ENCODE measurements around the gene TPRN. TPM values are rescaled to one million over a fixed set of nuclear protein-coding genes. Genes with fewer than 3 reads are reported as not detected.

The TPRN gene
- total and polyA plus RNA-seq, 2 experiments from 2014 or later = 6.4 to 29.2 TPM

GRCh38 chr9:137202966-137203365 lies 2.4 kb upstream of the TPRN start:
- Histone ChIP-seq H3K27ac (ENCODE audit: low read depth) (no peak overlapping the region), H3K27me3 (ENCODE audit: insufficient read depth) (no peaks in the 10 kb centered on the region), H3K9me2 (ENCODE audit: insufficient read depth) (no peaks in the 10 kb centered on the region), H3K36me3 (ENCODE audit: insufficient read depth) (no peaks in the 10 kb centered on the region), H2AFZ (no peak overlapping the region), H3K4me2 (no peak overlapping the region), H3K79me2 (replicated peaks; ENCODE audit: insufficient read depth) (peaks cover 60% of the 10 kb centered on the region), H3K4me1 (ENCODE audit: insufficient read depth) (peaks cover 30% of the 10 kb centered on the region), H4K20me1 (replicated peaks; ENCODE audit: insufficient read depth) (peaks cover 14% of the 10 kb centered on the region), H3K4me3 (no peak overlapping the region), H3F3A (replicated peaks; ENCODE audit: low read depth) (peaks cover 21% of the 10 kb centered on the region; the same call in 1 of the 2 replicates)
- DNase-seq (ENCODE audit: low spot score) (no peak), ATAC-seq (no peak)
- H3K36me3 Mint-ChIP-seq (ENCODE audit: low read depth) = peaks cover 15% of the 10 kb centered on the region
- no peak overlapping the region for H3K27ac Mint-ChIP-seq
- TF ChIP-seq NANOG (IDR thresholded peaks at IDR 0.05; ENCODE audit: borderline replicate concordance) = no peak
- TF ChIP-seq ETS1 (IDR thresholded peaks at IDR 0.05) = no peak
- no peak for TF ChIP-seq CTCF (conservative IDR thresholded peaks at IDR 0.05; ENCODE audit: low read depth in 2 of 2)
- no peak for TF ChIP-seq CREB1 (CRISPR knock-in tag; IDR thresholded peaks at IDR 0.05; ENCODE audit: low read depth)
- no peak for TF ChIP-seq EZH2phosphoT487 (IDR thresholded peaks at IDR 0.05; ENCODE audit: unreplicated experiment)
- no peak for TF ChIP-seq REST (IDR thresholded peaks at IDR 0.05; ENCODE audit: unreplicated experiment)
- no peak for TF ChIP-seq ZNF114 (CRISPR knock-in tag; IDR thresholded peaks at IDR 0.05)
- TF ChIP-seq EZH2 (IDR thresholded peaks at IDR 0.05; ENCODE audit: low read depth, unreplicated experiment) = no peak
- no peak for TF ChIP-seq ZNF331 (CRISPR knock-in tag; IDR thresholded peaks at IDR 0.05; ENCODE audit: low read depth)
- TF ChIP-seq POLR2AphosphoS5 (IDR thresholded peaks at IDR 0.05; ENCODE audit: low read depth) = no peak
- no peak for TF ChIP-seq STAT1 (IDR thresholded peaks at IDR 0.05; ENCODE audit: unreplicated experiment)
- no peak for TF ChIP-seq ZNF462 (CRISPR knock-in tag; IDR thresholded peaks at IDR 0.05)
- no peak for TF ChIP-seq JUNB (IDR thresholded peaks at IDR 0.05; ENCODE audit: unreplicated experiment)
- H3K4me3 Mint-ChIP-seq = no peak overlapping the region
- no peaks in the 10 kb centered on the region for H3K9me3 Mint-ChIP-seq
- peaks cover 22% of the 10 kb centered on the region for H3K27me3 Mint-ChIP-seq (ENCODE audit: insufficient read depth, low read depth, poor library complexity)
- H3K4me1 Mint-ChIP-seq = peaks cover 39% of the 10 kb centered on the region

All from GM23338 (cell line).